GM19238 (cell line): Measurements from ENCODE around the gene GGACT.
"Not testable (repeated sequence)": the region's sequence is repeated elsewhere in the genome, so short reads cannot be mapped to it uniquely, and the experiment has no call there.

Experiments used
- DNase-seq: peaks from one replicate; pipeline ENCODE4 v3.0.0; 2011; ENCODE audit warnings: low spot score; ENCODE audit not compliant: insufficient read length

The GGACT gene

DNA sequence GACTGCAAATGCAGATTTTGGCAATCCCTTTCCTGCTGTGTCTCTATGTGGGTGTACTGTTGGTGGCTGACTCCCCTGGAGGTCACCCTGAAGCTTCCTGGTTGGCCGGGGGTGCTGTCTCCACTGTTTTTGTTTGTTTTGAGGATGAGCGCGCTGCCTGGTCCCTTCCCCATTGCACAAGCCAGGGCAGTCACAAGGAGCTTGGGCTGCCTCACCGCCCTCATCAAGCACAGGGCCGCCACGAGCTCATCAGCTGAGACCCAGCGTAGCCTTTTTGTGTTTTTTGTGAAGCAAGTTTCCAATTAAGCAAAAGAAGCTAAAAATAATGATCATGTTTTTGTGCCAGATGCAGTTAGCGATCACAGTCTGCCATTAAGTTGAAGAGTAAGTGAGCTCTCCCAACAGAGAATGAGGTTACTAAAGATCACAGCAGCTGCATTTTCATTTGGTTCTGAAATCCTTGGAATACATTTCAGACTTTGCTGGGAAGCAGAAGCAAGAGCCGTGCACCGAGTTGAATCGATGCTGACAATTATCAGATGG lies 57.8 kb downstream of the GGACT start:
- DNase-seq: no peak

DNA sequence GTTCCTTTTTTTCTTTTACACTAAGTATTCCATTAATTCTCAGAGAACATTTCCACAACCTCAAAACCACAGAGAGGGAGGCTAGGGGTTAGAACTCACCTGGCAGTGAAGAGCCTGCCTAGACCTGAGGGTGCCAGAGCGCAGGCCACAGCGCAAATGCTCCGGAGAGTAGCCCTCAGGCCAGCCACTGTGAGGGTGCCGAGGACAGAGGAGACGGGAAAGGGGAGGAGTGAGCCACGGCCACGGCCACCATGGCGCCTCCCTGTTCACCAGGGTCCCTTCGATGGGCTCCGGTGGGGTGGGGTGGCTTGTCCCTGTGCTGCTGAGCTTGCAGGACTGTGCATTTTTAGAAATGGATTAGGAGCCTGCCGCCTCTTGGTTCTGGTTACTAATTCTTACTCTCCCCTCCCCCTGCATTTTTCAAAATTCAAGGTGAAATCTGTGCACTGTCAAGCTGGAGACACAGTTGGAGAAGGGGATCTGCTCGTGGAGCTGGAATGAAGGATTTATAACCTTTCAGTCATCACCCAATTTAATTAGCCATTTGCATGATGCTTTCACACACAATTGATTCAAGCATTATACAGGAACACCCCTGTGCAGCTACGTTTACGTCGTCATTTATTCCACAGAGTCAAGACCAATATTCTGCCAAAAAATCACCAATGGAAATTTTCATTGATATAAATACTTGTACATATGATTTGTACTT lies 58.8 kb downstream of the GGACT start:
- no peak for DNase-seq

DNA sequence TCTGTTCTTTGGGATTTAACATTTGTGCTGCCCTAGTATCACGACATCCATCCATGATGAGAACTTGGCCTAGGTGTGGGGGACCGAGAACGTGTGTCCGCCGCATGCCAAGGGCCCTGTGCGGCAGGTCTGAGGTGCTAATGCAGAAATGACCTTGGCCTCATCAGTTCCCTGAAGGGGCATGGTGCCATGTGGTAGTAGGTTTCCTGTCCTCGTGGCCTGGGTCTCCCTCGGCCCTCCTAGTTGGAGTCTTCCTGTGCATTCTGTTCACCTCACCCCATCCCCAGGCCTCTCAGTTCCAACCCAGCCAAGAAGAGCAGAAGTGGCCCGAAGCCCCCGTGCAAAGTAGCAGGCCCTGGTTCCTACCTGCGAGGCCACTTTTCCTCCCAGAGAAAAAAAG lies 59.8 kb downstream of the GGACT start:
- no peak for DNase-seq

GRCh38 chr13:100528353-100528752 lies 60.2 kb downstream of the GGACT start:
- no peak for DNase-seq

GRCh38 chr13:100527644-100528043 lies 60.9 kb downstream of the GGACT start:
- DNase-seq: no peak

- DNase-seq: no peak
Measured at GRCh38 chr13:100526318-100527000, 62.1 kb downstream of the GGACT start.

GRCh38 chr13:100525453-100526317 lies 62.9 kb downstream of the GGACT start:
- no peak for DNase-seq

- DNase-seq: not testable (repeated sequence)
Measured at GRCh38 chr13:100524688-100525087, 63.9 kb downstream of the GGACT start.

DNA sequence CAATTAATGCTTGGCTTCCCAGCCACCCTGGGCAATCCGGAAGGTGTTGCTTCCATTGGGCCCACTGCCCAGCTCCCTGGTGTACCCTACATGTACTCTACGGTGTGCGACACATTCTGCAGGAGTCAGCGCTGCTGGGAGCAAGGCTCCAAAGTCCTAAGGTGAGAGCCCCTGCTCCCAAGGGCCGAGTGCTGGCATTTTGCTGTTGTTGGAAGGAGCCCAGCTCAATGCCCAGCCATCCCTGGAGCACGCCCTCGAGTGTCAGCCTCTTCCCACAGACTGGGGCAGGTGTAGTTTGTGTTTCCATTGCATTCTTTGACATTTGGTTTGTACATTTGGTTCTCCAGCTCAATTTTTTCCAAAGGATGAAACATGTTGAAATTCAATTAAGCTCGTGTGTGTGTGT lies 64.6 kb downstream of the GGACT start:
- no peak for DNase-seq

DNA sequence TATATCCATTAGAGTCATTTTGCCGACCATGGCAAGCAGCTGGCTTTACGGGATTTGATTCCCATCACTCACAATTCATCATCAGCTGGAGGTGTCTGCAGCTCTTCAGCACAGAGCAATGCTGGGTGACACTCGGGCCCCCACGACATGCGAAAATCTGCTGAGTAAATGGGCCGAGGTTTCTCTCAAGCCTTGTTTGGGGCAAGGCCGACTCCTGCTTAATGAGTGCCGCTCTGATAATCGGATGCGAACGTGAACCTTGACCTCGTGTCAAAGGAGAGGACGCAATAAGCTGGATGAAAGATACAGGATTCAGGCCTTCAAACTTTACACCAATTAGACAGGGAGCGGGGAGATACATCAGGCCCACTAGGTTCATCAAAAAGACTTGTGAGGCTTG lies 65.2 kb downstream of the GGACT start:
- no peak for DNase-seq

- no peak for DNase-seq
Measured at GRCh38 chr13:100522618-100523309, 65.8 kb downstream of the GGACT start.

DNA sequence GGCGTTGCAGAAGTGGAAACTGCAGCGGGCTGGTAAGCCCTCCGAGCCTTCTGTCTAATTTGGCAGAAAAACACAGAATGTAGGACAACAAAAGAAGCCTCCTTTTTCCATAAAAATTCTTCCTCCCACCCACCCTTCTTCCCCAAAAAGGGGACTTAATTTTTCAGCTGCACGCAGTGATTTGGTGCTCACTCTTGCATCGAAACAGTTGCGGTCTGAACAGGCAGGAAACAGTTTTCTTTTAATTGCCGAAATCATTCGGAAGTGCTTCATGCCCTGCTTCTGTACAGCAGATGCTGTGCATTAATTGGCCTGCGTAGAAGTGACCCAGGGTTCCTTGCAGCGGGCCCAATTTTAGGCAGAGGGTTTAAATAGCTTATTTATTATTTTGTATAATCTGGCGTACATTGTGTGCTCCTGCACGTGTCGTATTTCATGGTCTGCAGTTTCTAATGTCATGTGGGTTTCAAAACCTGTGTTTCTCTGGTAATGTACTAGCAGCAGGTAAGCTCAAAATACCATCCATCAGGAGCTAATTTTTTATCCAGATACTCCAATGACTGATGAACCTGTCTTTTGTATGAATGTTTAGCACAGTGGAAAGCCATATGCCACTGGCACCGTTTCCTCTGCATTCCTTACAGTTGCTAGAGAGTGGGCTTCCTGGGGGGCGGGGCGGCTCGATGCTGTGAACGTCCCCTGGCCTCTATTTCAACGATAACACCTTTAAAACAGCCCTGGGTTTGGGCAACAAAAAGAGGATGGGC lies 66.6 kb downstream of the GGACT start:
- DNase-seq: no peak

DNA sequence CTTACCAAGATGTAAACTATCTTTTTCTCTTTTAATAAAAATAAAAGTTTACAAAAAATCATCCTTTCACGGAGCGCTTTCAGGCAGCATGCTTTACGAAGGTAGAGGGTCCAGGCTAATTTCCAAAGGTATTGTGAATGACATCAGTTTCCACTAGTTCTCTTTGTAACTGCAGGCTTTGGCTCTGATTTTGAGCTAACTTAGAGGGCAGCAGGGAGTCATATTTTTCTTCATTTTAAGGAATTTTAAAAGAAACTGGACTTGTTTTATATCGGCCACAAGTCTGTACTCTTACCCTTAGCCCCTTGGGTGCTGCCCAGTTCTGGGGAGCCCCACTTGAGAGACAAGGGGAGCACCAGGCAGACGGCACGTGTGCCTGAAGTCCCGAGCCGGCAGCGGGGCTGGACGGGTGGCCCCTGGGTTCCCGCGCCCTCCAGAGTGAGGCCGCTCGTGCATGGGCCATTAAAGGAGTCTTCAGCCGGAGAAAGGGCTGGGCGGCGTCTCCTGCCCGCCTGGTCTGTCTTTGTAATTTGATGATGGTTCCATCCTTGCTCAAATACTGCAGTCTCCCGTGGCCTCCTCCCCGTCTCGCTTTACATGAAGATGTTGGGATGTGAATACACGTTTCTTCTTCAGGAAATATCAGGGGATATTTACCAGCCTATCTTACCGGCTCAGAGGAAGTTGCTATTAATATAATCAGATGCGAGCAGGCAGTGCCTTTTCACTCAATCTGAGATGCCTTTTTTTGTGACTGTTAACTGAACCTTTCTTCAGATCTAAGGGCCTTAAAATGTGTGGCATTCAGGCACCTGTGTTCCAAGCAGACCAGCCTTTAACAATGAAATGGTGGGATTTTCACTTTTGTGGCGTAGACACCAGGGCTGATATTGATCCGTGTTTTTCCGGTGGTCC lies 67.4 kb downstream of the GGACT start:
- no peak for DNase-seq

DNA sequence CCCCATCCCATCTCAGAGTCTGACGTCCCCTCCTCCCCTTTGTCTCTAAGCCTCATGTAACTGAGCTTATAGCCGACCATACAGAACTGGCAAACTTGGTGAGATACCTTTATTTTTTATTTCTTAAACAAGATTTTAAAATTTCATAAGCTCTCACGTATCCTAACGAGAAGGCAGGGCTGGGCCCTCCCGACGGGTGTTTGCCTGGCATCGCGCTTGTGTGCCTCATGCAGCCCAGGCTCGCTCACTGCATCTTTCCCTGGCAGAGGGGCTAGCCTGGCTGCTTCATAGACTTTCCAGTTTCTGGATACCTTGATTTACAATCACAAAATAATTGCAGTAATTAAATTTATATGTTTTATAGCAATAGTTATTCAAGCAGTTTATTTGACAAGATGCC lies 69.0 kb downstream of the GGACT start:
- DNase-seq: no peak

DNA sequence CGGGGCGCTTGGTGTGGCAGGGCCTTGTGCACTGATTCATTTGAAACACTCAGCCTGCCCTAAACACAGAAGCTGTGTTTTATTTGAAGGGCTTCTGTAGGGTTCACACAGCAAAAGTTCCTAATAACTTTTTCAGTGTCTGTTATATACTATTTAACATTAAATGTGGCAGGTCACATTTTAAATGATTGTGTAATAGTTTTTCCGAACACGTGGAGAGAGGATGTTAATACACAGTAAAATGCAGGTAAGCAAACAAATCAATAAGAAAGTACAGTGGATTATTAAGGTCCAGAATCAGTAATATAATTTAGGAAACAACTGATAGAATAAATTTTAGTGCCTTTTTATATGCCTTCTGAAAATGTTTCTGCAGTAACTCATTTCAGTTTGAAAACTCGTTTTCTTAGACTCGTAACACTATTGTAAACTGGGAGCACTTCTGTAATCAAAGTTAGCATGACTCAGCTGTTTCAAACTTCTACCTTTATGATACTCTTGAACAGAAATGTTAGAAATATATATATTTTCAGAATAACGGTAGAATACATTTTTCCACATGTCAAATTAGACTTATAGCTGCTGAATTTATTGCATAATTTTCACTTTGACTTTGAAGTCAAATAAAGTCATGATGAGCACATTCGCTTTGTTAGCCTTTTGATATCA lies 70.1 kb downstream of the GGACT start:
- DNase-seq: no peak

DNA sequence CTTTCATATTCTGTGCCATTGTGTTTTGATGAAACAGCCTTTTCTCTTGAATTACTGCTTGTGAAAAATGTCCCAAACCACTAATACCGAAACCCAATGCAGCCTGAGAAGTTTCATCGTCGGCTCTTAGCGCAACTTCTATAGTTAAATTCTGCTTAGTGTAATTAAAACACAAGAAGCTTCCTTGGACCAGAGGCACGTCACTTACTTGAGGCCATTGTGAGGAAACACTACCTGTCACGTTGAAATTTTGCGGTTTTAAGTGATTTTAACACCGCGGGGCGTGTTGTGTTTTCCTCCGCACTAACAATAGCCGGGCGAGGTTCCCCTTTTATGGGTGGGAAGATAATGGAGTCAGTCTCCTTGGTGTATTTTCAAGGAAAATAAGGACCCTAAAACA lies 70.9 kb downstream of the GGACT start:
- no peak for DNase-seq

DNA sequence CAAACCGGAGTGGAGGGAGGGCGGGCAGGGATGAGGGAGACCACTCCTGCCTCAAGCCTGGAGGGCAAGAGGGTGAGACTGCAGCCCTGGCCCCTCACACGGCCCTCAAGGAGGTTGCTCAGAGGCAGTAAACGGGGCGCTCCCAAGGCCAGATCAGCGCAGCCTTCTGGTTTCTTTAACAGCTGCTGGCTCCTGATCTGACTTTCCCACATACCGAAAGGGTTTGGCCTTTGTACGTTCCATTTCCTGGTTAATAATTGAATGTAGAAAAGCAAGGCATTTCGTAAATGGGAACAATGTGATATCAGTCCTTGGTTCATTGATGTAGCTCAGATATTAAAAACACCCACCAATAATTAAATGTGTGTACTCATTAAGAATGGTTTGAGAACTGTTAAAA lies 71.5 kb downstream of the GGACT start:
- DNase-seq: no peak

DNA sequence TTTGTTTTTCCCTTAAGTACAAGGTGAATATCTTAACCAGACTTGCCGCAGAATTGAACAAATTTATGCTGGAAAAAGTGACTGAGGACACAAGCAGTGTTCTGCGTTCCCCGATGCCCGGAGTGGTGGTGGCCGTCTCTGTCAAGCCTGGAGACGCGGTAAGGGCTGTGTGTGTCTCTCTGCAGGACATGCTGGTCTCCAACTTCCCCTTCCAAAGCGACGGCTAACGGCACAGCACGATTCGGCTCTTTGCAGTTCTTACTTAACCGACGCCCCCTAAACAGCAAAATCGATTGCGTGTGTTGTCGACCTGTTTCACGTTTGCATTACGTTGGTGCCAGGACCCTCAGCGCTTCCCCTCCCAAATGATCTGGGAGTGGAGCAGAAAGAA lies 73.2 kb downstream of the GGACT start:
- DNase-seq: no peak

- DNase-seq: peak; percentile 76
Measured at GRCh38 chr13:100514788-100515409, 73.7 kb downstream of the GGACT start.
